AG04450 (cell line): ENCODE measurements around the gene NAPEPLD. TPM values are rescaled to one million over a fixed set of nuclear protein-coding genes. Genes with fewer than 3 reads are reported as not detected.
A peak's percentile ranks its signal among the peaks of the same experiment; 100 is the strongest.
"Not testable (repeated sequence)": the region's sequence is repeated elsewhere in the genome, so short reads cannot be mapped to it uniquely, and the experiment has no call there.

ENCODE experiments used
- CTCF ChIA-PET: fragments of 300-600, 350-600 bp; formaldehyde crosslinking; extraction: SDS; loops from one replicate; lab custom pipeline; 2022; ENCODE audit warnings: antibody characterized with exemption, inconsistent platforms; lab: Charles Lee
- POLR2A ChIA-PET: fragments of 350-600 bp; formaldehyde crosslinking; extraction: SDS; loops from one replicate; lab custom pipeline; 2021; ENCODE audit warnings: antibody characterized with exemption, inconsistent platforms; lab: Yijun Ruan, JAX
- DNase-seq: peaks from one replicate; pipeline ENCODE4 v3.0.0-alpha.2; 2011; ENCODE audit warnings: low read depth, low spot score
- H3K27ac ChIP-seq: one replicate; pipeline ENCODE4 v1.5.1; 2012; ENCODE audit warnings: low read depth, low read length, control low read depth
- H3K27me3 ChIP-seq: one replicate; pipeline ENCODE4 v1.6.0; 2012; ENCODE audit warnings: low read length; ENCODE audit not compliant: control insufficient read depth, insufficient read depth
- H3K4me3 ChIP-seq: 2 replicates; pipeline ENCODE4 v1.5.1; 2011; ENCODE audit warnings: mild to moderate bottlenecking, low read depth, low read length, control low read depth
- H3K9me3 ChIP-seq: 2 replicates; pipeline ENCODE4 v1.5.1; 2012; ENCODE audit warnings: low read length; ENCODE audit not compliant: control insufficient read depth, insufficient read depth
- polyA minus RNA-seq: library from RNA; depleted of rRNA, polyadenylated mRNA; stranded (reverse); fragments of >200 nt; gene quantifications from 2 replicates; pipeline ENCODE4 v1.2.3, GENCODE V29; 2011; rRNA and poly(A)+ RNA removed
- polyA plus RNA-seq: library from polyadenylated mRNA; depleted of rRNA; stranded (reverse); fragments of >200 nt; gene quantifications from 2 replicates; pipeline ENCODE4 v1.2.3, GENCODE V29; 2011; rRNA removed
- TF ChIP-seq, protein P1 (sequence below): IDR thresholded peaks from 2 replicates; pipeline ENCODE4 v1.5.1; 2011; ENCODE audit warnings: low read depth, low read length, control low read depth, inconsistent platforms

NAPEPLD gene
- polyA plus RNA-seq (7.4 and 8.9 TPM in 2 replicates), polyA minus RNA-seq (5.0 and 9.0 TPM in 2 replicates)

GRCh38 chr7:103148994-103149807, at the start of gene NAPEPLD:
NAPEPLD (minus strand) TSS chr7:103149099; CDS start chr7:103128776, 20,323 bp downstream.
- Histone ChIP-seq H3K27ac (peak within 1 kb of the TSS; percentile 93), H3K27me3 (no peaks in the 10 kb centered on the region), H3K4me3 (peak within 1 kb of the TSS; percentile 83), H3K9me3 (peaks cover 4% of the 10 kb centered on the region; the same call in 1 of the 2 replicates)
- TF ChIP-seq, protein P1, sequence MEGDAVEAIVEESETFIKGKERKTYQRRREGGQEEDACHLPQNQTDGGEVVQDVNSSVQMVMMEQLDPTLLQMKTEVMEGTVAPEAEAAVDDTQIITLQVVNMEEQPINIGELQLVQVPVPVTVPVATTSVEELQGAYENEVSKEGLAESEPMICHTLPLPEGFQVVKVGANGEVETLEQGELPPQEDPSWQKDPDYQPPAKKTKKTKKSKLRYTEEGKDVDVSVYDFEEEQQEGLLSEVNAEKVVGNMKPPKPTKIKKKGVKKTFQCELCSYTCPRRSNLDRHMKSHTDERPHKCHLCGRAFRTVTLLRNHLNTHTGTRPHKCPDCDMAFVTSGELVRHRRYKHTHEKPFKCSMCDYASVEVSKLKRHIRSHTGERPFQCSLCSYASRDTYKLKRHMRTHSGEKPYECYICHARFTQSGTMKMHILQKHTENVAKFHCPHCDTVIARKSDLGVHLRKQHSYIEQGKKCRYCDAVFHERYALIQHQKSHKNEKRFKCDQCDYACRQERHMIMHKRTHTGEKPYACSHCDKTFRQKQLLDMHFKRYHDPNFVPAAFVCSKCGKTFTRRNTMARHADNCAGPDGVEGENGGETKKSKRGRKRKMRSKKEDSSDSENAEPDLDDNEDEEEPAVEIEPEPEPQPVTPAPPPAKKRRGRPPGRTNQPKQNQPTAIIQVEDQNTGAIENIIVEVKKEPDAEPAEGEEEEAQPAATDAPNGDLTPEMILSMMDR, result no peak
- POLR2A ChIA-PET, result interaction anchor here (1.5 kb wide), 1 partner anchor 74 kb away, joined by 11 read pairs; the partner anchor contains the start of genes ARMC10 and FBXL13
- CTCF ChIA-PET, result no interaction called here
- peak; percentile 71 for DNase-seq

DNA sequence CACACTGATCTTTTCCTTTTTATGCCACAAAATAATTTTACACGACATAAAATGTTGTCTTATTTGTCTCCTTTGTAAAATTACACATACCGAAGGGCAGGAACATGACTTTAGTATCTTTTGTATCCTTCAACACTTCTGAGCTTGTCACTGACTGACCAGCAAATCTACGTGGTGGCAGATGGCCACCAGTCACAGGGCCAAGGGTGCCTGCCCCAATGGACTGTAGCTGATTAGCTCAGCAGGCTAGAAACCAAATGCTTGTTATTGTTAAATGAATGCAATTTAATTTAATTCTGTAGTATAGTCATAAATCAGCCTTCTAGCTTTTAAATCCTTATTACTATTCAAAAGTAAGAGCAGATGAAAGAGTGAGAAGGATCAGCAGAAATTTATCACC, 49.2 kb upstream of the NAPEPLD start:
- POLR2A ChIA-PET, H3K9me3 ChIP-seq, CTCF ChIA-PET, H3K27ac ChIP-seq, H3K4me3 ChIP-seq, DNase-seq, H3K27me3 ChIP-seq: not testable (repeated sequence)

GRCh38 chr7:103195364-103195763, 46.5 kb upstream of the NAPEPLD start:
- DNase-seq, H3K4me3 ChIP-seq, H3K27ac ChIP-seq, POLR2A ChIA-PET, CTCF ChIA-PET, H3K9me3 ChIP-seq, H3K27me3 ChIP-seq: not testable (repeated sequence)

GRCh38 chr7:103172415-103173146, 23.7 kb upstream of the NAPEPLD start:
- CTCF ChIA-PET, H3K4me3 ChIP-seq, H3K9me3 ChIP-seq, H3K27me3 ChIP-seq, POLR2A ChIA-PET, H3K27ac ChIP-seq, DNase-seq: not testable (repeated sequence)

DNA sequence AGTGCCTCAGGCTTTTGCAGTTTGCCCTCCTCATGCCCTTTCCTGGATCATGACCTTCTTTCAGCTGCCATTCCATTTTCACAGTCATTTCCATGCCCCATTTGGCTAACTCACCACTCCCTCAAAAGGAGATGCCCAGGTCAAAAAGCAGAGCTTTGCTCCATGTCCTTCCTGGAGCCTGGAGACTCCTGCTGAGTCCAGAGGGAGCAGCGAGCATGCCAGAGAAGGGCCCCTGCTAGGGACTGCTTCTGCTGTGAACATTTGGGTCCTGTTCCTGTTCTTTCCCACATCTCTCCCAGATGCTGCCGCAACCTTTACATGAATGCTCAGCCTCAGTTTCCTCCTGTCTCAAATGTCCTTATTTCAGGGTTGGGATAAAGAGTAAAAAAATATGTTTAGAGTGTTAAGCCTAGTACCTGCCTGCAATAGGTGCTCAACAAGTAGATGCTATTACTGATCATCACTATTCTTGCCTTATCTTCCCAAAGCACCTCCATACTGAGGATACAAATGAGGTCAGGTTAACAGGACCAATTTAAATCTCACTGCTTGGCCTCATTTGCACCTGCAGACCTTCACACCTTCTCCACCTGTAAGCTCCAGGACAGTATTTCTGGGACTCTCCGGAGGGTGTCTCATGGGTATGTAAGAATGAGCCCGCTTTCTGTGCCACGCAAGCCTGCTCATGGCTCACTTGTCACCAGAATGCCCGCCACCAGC, 23.0 kb upstream of the NAPEPLD start:
- CTCF ChIA-PET, POLR2A ChIA-PET, H3K27me3 ChIP-seq, DNase-seq, H3K27ac ChIP-seq, H3K9me3 ChIP-seq, H3K4me3 ChIP-seq: not testable (repeated sequence)

DNA sequence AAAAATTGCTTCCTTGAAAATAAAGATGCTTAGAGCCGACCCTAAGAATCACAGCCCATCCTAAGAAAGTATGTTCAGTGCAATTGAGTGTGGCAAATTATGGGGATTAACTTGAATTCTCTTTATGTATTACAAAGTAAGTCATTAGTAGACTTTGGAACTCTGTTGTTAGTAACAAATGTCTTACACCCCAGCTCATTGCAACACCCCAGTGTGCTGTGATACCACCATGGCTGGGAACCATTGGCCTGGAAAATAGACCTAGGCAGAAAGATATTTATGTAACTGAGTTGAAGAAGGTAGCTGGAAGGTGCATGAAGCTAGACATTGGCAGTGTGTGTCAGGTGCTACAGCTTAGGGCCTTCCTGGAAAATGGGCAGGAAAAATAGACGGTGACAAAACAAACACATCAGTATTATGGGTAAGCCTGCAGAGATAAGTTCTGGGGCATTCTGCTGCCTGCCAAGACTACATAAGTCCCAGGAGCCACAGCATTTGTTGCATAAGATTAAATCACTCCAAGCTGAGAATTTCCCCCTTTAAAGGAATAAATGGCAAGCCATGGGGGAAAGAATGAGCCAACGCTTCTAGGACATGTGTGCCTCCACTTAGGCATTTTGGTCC, 18.1 kb upstream of the NAPEPLD start:
- H3K27me3 ChIP-seq, H3K9me3 ChIP-seq, H3K27ac ChIP-seq, H3K4me3 ChIP-seq, CTCF ChIA-PET, POLR2A ChIA-PET, DNase-seq: not testable (repeated sequence)

DNA sequence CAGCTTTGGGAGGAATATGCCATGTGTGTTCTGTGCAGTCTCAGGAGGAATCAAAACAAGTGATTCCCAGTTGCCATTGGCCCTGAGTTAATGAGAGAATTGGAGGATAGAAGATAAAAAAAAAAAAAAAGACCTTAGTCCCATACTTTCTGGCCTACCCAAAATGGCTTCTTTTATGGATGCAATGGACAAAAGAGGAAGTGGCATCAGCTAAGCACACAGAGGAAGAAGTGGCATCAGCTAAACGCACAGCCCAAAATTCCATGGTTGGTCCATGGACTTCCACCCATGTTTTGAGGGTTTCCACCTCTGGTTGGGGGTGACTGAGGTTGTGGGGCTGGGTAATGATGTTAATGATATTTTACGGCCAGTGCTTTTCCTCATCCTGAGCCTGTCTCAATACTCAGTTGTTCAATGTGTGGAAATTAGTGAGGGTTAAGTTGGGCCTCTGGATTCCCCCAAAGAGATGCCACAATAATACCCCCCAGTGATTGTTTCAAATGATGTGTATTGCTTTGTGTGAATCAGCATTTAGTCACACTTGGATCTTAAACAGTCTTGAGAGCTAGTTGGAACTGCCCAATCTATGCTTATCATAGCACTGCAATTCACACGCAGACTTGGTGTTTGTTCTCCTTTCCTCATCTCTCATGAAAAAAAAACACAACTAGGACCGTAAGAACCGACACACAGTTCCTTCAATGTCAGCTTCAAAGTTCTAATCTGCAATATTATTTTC, 14.4 kb upstream of the NAPEPLD start:
- H3K4me3 ChIP-seq, H3K27ac ChIP-seq, DNase-seq, H3K27me3 ChIP-seq, H3K9me3 ChIP-seq, POLR2A ChIA-PET, CTCF ChIA-PET: not testable (repeated sequence)

DNA sequence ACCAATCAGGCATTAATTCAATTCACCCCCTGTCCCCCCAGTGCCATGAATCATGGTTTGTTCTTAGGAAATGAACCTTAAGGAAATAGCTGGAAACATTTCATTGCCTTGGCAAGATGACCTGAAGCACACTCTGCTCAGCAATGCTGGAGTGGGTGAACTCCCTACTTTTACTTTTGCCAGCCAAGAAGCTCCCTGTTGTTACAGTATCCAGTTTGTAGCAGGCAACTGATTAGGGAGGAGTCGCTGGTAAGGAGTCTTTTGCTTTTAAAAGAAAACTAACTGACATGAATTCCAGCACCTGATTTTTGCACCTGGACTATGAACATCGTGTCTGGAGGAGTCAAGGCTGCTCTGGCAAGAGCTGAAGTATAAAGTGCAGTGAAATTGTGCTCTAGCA, 13.7 kb upstream of the NAPEPLD start:
- DNase-seq, H3K27me3 ChIP-seq, CTCF ChIA-PET, H3K9me3 ChIP-seq, POLR2A ChIA-PET, H3K27ac ChIP-seq, H3K4me3 ChIP-seq: not testable (repeated sequence)

GRCh38 chr7:103161998-103162616, 13.2 kb upstream of the NAPEPLD start:
- not testable (repeated sequence) for DNase-seq, H3K27ac ChIP-seq

More at GRCh38 chr7:103161998-103162616, 13.2 kb upstream of the NAPEPLD start:
- H3K4me3 ChIP-seq, H3K27me3 ChIP-seq, H3K9me3 ChIP-seq, POLR2A ChIA-PET, CTCF ChIA-PET: not testable (repeated sequence)
